OCI-LY7 (cell line): ENCODE data around the gene IRGQ.

ENCODE experiments used
- EZH2phosphoT487 ChIP-seq: fragments of 200-600 bp; sonication (generic); IDR thresholded peaks from 2 replicates; pipeline ENCODE4 v1.6.1; 2018; ENCODE audit warnings: low read depth, borderline replicate concordance, mild to moderate bottlenecking, mixed run types, antibody characterized with exemption, low read length, moderate library complexity, mixed read lengths
- TF ChIP-seq, protein P1 (sequence below): fragments of 200-600 bp; sonication (generic); conservative IDR thresholded peaks from 2 replicates; pipeline ENCODE4 v1.5.1; 2014; ENCODE audit warnings: mild to moderate bottlenecking, antibody characterized with exemption, low read length, moderate library complexity, mixed read lengths

DNA sequence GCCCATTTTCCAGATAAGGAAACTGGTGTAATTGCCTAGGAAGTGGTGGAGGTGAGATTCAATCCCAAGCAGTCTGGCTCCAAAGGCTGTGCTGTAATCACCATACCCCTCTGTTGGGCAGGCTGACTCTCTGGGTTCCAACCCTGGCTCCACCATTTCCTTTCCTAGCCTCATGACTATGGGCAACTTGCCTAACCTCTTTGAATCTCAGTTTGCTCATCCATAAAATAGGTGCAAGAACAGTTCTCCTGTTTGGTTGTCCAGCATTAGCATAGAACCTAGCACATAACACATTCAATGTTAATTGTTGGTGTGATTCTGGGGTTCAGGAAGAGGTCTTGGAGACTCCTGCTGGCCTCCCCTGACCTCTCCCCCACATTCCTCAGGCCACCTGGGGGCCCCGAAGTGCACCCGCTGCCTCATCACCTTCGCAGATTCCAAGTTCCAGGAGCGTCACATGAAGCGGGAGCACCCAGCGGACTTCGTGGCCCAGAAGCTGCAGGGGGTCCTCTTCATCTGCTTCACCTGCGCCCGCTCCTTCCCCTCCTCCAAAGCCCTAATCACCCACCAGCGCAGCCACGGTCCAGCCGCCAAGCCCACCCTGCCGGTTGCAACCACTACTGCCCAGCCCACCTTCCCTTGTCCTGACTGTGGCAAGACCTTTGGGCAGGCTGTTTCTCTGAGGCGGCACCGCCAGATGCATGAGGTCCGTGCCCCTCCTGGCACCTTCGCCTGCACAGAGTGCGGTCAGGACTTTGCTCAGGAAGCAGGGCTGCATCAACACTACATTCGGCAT lies 2.7 kb upstream of the IRGQ start:
- no peak for TF ChIP-seq EZH2phosphoT487
- TF ChIP-seq, protein P1, sequence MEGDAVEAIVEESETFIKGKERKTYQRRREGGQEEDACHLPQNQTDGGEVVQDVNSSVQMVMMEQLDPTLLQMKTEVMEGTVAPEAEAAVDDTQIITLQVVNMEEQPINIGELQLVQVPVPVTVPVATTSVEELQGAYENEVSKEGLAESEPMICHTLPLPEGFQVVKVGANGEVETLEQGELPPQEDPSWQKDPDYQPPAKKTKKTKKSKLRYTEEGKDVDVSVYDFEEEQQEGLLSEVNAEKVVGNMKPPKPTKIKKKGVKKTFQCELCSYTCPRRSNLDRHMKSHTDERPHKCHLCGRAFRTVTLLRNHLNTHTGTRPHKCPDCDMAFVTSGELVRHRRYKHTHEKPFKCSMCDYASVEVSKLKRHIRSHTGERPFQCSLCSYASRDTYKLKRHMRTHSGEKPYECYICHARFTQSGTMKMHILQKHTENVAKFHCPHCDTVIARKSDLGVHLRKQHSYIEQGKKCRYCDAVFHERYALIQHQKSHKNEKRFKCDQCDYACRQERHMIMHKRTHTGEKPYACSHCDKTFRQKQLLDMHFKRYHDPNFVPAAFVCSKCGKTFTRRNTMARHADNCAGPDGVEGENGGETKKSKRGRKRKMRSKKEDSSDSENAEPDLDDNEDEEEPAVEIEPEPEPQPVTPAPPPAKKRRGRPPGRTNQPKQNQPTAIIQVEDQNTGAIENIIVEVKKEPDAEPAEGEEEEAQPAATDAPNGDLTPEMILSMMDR: no peak
